ENCODE measurements around the gene ASPDH. TPM values are rescaled to one million over a fixed set of nuclear protein-coding genes. Genes with fewer than 3 reads are reported as not detected.

Gene ASPDH
- polyA plus RNA-seq, 4 donors = 7.2 to 13.3 (median 10.6) TPM

GRCh38 chr19:50516456-50516855 is 2.7 kb upstream of the ASPDH start:
- DNase-seq (ENCODE audit: low read depth in 4 of 4, low spot score in 2 of 4) = no peak

- DNase-seq (ENCODE audit: low read depth in 4 of 4, low spot score in 2 of 4) = no peak
Observed at GRCh38 chr19:50515168-50515561, 1.5 kb upstream of the ASPDH start.

- no peak for DNase-seq (ENCODE audit: low read depth in 4 of 4, low spot score in 2 of 4)
Observed at GRCh38 chr19:50514346-50515167, 844 bp upstream of the ASPDH start.

GRCh38 chr19:50512999-50513745 is 541 bp downstream of the ASPDH start:
- no peak for DNase-seq (ENCODE audit: low read depth in 4 of 4, low spot score in 2 of 4)

- DNase-seq (ENCODE audit: low read depth in 4 of 4, low spot score in 2 of 4) = no peak
Observed at GRCh38 chr19:50512112-50512998, 1.4 kb downstream of the ASPDH start.

GRCh38 chr19:50511069-50511822 is 2.5 kb downstream of the ASPDH start, which contains the start of gene JOSD2:
Gene JOSD2 (minus strand): TSS chr19:50511191. CDS start chr19:50510431, 760 bp downstream.
- DNase-seq (ENCODE audit: low read depth in 4 of 4, low spot score in 2 of 4) = peak; percentile 92 to 97 (median 96)

GRCh38 chr19:50510700-50511068 is 3.0 kb downstream of the ASPDH start:
- peak in 2 of 4 donors; percentile 67 to 71 for DNase-seq (ENCODE audit: low read depth in 4 of 4, low spot score in 2 of 4)

- DNase-seq (ENCODE audit: low read depth in 4 of 4, low spot score in 2 of 4) = no peak
Observed at GRCh38 chr19:50510121-50510670, 3.5 kb downstream of the ASPDH start.

GRCh38 chr19:50509366-50509765 is 4.3 kb downstream of the ASPDH start:
- no peak for DNase-seq (ENCODE audit: low read depth in 4 of 4, low spot score in 2 of 4)

GRCh38 chr19:50508843-50509190 is 4.9 kb downstream of the ASPDH start:
- DNase-seq (ENCODE audit: low read depth in 4 of 4, low spot score in 2 of 4) = no peak

GRCh38 chr19:50507376-50507775 is 6.3 kb downstream of the ASPDH start:
- no peak for DNase-seq (ENCODE audit: low read depth in 4 of 4, low spot score in 2 of 4)

GRCh38 chr19:50506700-50507099 is 7.0 kb downstream of the ASPDH start:
- DNase-seq (ENCODE audit: low read depth in 4 of 4, low spot score in 2 of 4) = no peak

- no peak for DNase-seq (ENCODE audit: low read depth in 4 of 4, low spot score in 2 of 4)
Observed at GRCh38 chr19:50505856-50506611, 7.7 kb downstream of the ASPDH start.

- DNase-seq (ENCODE audit: low read depth in 4 of 4, low spot score in 2 of 4) = no peak
Observed at GRCh38 chr19:50501568-50502475, 11.9 kb downstream of the ASPDH start.

- DNase-seq (ENCODE audit: low read depth in 4 of 4, low spot score in 2 of 4) = no peak
Observed at GRCh38 chr19:50501186-50501567, 12.5 kb downstream of the ASPDH start.

- no peak for DNase-seq (ENCODE audit: low read depth in 4 of 4, low spot score in 2 of 4)
Observed at GRCh38 chr19:50500753-50501151, 13.0 kb downstream of the ASPDH start.

- no peak for DNase-seq (ENCODE audit: low read depth in 4 of 4, low spot score in 2 of 4)
Observed at GRCh38 chr19:50500060-50500752, 13.5 kb downstream of the ASPDH start.
